ENCODE results near the gene CENPV. TPM values are rescaled to one million over a fixed set of nuclear protein-coding genes. Genes with fewer than 3 reads are reported as not detected.

Gene CENPV
- total RNA-seq, 1 donor from 2014 or later, result 8.2 TPM

DNA sequence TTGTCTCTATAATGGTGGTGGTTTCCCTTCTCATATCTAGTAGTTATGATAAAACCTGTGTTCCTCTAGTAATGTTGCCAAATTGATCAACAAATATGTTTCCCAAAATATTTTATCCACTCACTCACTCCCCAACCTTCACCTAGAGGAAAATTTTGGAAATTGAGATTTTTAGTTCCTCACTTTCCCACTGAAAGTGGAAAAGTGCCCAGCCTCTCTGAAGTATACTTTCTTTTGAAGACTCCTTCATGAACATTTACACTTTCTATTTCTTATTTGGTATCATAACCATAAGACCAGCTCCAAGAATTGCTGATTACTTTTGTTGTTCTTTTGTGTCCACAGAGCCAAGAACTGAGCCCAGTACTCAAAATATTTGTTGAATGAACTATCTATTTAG lies 5.1 kb upstream of the CENPV start:
- DNase-seq, result no peak

DNA sequence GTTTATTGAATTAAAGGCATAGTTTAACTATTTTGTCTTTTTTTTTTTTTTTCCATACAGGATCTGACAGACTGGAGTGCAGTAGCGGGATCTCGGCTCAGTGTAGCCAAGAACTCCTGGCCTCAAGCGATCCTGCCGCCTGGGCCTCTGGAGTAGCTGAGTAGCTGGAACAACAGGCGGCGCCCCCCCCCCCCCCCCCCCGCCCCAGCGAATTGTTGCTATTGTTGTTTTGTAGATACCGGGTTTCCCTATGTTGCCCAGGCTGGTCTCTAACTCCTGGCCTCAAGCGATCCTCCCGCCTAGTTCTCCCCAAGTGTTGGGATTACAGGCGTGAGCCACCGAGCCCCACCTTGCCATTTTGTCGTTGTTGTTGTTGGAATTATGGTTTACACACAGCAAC lies 1.3 kb upstream of the CENPV start:
- DNase-seq, result no peak

DNA sequence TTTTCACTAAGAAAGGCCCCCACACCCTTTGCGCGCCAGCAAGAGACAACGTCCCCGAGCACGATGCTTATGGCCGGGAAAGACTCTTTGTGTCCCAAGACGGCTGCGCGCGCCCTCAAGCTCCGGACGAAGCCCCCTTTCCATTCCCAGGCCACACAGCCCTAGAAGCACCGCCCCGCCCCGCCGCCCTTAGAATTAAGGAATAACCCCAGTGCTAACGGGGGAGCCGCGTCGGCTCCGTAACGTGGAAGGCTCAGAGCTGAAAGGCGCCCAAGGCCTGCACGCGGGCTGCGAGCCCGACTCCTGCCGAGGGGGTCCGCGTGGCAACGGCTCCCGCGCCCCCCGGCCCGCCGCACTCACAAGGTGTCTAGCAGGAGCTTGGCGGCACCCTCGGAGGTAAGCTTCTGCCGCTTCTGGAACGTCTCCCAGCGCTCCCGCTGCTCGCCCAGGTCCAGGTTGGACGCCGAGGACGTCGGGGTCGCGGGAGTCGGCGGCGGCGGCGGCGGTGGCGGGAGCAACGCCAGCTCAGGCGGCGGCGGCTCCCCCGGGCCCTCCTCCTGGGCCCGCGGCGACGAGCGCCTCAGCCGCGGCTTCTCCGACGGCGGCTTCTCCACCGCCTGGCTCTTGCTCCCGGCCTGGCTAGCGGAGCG lies 477 bp downstream of the CENPV start:
- no peak for DNase-seq

DNA sequence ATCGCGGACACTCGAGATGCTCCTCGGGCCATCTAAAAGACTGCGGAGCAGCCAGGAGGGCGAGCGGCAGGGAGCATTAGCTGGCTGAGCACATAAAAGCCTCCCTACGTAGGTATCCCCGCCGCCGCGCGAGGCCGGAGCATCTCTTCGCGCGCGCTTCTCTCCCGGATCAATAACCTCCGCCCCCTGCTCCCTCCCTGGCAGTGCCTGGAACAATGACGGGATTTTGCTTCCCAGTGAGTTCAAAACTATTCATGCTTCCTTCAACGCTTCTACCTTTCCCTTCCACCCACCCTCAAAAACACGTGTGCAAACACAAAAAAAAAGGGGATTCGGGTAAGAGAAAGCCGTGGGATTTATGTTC lies 984 bp downstream of the CENPV start:
- DNase-seq, result peak; percentile 46

DNA sequence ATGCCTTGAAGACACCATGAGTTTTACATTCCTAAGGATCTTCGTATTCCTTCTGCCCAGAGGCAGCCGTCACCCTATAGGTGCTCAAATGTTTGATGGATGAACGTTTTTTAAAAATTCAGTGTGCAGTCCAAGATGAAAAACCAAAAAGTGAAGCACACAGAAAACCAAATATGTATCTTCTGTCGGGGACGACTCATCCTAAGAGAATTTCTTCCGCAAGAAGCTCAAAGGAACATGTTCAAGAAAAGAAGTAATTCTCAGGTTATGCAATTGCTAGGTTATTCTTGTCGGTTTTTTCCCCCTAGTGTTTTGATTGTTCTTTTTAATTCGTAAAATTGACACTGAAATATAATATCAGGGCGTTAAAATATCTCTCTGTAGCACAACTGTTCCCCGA lies 1.4 kb downstream of the CENPV start:
- no peak for DNase-seq

DNA sequence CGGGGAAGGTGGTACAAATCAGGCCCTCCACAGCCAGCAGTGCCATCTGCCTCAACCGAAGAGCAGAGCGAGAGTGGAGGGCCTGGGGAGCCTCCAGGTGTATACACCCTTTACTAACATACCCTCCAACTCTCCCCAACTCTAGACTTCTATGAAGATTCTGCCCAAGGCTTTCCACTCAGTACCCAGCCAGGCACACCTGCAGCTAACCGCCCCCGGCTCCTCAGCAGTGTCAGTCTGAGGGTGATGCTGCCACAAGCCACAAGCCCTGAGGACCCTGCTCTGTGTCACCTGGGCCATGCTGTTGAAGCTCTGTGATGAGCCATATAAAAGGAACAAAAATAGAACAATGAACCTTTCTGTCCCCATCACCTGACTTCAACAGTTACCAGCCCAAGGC lies 3.8 kb downstream of the CENPV start:
- no peak for DNase-seq

DNA sequence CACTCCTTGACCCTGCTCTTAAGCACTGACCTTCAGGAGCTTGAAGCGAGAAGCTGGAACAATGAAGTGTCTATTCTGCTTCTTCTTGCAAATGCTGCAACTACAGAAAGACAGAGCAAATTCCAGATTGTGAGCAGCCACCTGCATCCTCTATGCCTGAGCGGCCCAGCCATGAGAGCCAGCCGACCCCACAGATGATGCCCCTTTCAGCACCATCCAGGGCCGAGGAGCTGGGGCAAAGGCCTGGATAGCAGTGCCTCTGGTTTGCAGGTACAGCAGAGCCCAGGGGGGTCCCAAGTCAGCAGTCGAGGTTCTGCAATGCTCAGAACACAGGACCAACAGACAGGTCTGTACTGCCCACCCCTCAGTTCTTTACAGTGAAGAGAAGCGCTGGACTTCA lies 4.7 kb downstream of the CENPV start:
- DNase-seq, result no peak

DNA sequence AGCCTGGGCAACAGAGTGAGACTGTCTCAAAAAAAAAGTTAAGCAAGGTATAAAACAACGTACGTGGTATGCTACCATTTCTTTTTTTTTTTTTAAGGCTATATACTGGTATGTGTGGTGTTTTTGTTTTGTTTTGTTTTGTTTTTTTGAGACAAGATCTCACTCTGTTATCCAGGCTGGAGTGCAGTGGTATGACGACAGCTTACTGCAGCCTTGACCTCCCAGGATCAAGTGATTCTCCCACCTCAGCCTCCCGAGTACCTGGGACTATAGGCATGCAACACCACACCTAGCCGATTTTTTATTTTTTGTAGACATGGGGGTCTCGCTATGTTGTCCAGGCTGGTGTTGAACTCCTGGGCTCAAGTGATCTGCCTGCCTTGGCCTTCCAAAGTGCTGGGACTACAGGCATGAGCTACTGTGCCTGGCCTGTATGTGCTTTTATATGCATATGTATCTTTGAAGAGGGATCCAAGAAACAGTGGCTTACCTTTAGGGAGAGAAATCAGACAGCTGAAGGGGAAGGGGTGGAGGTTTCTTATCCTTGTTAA lies 6.5 kb downstream of the CENPV start:
- no peak for DNase-seq

DNA sequence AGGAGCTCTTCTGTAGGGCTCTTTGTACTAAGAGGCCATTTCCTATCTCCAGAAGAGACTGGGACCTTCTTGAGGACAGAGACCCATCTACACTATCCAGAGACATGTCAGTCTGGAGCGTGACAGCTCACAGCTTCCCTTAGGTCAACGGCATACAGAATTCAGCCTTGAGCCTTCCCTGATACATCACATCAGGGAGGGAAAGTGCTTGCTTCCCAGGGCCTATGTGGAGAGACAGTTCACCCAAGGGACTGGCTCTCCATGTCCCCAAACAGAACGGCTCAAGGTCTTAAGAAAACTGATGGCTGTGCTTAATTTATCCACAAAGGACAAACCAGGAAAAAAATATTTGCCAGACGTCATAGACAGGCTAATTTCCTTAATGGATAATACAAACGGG lies 7.7 kb downstream of the CENPV start:
- no peak for DNase-seq

DNA sequence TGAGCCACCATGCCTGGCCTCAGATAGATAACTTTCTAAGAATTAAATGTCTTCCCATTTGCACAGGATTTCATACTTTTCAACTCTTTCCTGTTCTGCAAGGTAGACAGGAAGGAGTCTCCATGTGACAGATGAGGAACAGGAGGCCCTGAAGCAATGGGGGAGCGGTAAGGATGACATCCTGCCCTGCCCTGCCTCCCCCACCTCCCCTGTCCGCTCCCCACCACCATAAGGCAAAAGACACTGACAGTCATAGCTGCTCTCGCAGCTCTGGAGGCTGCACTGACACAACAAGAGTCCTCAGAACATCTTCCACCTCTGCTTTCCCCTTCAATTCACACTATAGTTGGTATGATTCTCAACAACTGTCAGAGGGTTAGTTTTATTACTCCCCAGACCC lies 9.7 kb downstream of the CENPV start:
- no peak for DNase-seq

DNA sequence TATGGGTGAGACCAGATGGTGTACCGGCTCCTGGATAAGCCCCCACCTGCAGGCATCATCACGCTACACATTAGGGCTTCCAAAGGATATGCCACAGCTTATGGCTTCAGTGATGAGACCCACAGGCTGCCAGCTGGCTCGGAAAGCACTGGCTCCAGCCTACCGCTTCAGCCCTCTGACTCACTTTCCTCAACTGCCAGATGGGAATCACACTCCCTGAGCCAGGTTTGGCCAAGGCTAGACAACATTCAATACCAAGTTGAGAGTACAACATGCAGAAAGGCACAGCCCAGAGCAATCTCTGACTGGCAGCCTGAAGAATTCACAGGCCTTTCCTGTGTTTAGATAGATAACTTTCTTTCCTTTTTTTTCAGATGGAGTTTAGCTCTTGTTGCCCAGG lies 10.3 kb downstream of the CENPV start:
- peak; percentile 73 for DNase-seq

DNA sequence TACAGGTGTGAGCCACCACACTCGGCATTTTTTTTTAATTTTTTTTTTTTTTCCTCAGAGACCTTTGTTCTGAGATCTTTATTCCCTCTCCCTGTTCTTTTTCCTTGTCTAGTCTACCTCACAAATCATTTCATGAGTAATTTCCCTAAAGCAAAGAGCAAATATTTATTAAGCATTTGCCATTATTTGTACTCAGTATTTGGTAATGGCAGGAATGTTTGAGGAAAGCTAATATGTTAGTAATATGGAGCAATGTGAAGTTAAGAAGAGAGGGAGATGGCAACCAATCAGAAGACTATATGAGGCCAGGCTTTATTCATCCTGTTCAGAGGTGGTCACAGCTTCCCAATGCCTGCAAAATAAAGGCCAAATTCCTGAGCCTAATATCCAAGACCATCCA lies 13.3 kb downstream of the CENPV start:
- DNase-seq, result no peak

DNA sequence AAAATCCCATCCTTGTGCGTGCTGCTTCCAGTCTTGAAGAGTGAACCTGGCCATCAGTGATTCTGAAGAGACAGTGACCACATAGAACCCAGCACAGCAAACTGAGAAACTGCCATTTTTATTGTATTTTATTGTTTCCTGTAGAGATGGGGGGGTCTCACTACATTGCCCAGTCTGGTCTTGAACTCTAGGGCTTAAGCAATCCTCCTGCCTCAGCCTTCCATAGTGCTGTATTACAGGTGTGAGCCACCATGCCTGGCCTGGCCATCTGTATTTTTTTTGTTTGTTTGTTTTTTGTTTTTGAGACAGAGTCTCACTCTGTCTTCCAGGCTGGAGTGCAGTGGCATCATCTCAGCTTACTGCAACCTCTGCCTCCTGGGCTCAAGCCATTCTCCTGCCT lies 13.9 kb downstream of the CENPV start:
- no peak for DNase-seq

DNA sequence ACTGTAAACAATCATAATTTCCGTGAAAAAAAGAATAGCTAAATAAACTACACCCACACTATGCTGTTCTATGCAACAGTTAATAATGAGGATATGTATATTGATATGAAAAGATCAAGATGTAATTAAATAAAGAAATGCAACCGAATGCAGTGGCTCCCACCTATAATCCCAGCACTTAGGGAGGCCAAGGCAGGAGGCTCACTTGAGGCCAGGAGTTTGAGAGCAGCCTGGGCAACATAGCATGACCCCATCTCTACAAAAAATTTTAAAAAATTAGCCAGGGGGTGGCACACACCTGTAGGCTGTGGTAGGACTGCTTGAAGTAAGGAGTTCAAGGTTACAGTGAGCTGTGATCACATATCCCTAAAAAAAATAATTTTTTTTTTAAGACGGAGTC lies 14.9 kb downstream of the CENPV start:
- DNase-seq, result no peak

DNA sequence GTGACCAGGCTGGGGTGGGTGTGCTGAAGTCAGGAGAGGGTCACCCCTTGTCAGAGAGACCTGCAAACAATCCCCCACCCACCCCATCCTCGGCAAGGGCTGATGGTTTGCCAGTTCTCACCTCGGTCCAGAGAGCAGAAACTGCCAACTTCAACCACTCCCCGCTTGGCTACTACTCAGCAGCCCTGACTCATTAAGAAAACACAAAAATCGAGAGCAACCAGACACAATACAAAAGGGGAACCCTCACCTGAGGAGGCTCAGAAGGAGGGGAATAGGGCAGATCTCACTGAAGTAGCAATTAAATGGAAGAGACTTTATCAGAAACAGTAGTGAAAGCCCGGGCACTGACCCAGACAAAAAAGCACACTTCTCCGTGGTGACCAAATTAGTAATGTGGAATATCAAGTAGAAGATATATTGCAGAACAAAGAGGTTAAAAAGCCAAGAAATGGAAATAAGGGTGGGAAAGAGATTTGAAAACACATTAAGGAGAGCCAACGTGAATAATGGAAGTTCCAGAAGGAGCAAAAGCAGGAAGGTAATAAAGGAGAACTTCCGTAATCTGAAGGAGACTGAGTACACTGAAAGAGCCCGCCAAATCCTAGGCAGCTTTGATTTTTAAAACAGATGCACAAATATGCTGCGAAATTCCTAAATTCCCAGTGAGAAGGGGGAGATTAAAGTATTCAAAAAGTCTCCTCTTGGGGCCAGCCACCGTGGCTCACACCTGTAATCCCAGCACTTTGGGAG lies 23.6 kb downstream of the CENPV start:
- peak; percentile 40 for DNase-seq

DNA sequence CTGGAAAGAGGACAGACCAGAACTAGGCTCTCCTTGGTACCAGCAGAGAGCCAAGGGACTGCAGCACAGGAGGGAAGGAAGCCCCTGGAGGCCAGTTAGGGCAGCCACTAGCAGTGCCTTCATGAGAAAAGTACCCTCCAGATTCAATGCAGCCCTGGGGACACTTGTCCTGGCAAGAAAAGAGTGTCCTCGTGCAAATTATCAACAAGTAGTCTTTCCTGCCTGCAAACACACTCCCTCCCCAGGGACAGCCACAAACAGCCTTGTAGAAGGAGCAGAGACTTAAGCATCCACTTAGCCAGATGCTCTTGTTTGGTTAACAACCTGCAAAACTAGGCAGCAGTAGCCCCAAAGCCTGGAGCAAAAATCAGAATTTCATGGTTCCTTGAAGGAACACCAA lies 24.3 kb downstream of the CENPV start:
- DNase-seq, result no peak

DNA sequence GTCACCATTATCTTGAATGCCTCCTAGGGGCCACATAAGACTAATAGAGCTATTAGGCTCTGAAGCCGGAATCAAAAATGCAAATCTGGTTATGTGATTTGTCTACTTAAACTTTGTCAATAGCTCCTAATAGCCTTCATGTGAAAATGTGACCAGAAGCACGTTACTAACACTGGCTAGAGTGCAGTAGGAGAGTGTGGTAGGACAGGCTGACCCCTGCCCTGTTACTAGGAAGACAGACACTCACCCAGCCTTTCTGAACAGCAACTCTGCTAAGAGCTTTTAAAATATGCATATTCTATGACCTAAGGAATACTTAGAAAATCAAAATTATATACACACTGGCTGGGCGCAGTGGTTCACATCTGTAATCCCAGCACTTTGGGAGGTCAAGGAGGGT lies 26.3 kb downstream of the CENPV start:
- no peak for DNase-seq

DNA sequence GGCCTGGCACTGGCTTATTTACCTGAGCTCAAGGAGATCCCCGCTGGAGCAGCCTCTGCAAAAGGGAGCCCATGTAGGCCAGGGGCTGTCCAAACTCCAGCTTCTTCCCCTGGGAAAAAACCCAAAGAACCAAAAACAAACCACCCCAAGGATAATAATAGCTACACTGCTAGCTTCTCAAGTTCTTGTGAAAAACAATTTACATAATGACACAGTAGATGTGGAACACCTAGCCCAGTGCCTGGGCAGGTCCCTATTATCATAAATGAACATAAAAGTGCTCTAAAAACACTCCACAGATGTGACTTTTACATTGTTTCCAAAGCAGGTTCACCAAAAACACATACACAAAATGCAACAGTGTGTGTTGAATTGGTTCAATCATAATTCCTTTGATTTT lies 27.3 kb downstream of the CENPV start:
- DNase-seq, result no peak

DNA sequence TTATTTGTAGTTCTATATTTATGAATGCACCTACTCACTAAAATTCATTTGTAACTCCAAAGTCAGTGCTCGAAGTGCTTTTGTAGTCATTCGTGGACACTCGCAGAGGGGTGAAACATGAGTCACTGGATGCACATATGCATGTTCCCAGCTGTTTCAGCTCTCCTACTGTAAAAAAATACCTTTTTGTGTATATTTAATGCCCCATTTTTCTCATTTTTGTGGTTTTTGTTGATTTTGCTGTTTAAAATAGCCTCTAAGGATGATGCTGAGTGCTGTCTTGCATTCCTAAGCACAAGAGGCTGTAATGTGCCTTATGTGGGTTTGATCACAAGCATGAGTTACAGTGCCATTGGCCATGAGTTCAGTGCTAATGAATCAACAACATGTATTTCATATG lies 30.6 kb downstream of the CENPV start:
- DNase-seq, result no peak

DNA sequence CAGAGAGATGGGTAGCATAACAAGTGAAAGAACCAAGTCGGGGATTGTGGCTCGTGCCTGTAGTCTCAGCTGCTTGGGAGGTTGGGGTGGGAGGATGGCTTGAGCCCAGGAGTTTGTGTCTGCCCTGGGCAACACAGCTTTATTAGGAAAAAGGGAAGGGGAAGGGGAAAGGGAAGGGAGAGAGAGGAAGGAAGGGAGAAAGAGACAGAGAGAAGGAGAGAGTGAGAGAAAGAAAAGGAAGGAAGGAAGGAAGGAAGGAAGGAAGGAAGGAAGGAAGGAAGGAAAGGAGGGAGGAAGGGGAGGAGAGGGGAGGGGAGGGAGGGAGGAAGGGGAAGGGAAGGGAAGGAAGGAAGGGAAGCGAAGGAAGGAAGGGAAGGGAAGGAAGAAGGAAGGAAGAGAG lies 33.3 kb downstream of the CENPV start:
- no peak for DNase-seq

DNA sequence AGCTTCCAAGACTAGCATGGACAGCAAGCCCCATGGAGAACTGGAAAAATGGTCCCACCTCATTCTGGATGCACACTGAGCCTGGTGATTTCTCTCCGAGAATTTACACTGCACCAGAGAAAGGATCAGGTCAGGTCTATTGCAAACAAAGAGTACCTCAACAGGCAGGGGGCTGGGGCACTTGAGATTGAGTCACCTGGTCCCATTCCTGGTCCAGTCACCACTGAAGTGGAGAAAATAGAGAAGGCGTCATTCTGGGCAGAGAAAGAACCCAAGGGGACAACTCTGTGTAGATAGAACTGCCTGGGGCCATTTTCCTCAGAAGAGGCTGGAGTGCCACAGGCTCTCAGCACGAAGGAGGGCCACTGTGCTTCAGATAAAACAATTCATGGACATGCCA lies 38.4 kb downstream of the CENPV start:
- DNase-seq, result no peak

DNA sequence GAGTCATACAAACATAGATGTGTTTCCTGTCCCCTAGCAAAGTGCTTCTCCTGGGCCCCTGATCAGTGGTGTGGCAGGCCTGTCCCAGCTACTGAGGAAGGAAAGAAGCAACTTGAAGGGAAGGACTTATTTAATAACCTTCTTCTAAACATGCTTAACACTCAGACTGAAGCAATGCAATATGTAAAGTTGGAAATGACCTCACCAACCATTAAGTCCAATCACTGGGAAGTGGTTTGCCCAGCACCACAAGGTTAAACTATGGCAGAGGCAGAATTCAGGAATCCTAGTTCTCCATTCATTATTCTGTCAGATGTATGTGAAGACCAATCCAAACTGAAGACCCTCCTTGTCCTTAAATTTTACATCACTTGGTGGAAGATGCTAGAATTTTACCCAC lies 39.1 kb downstream of the CENPV start:
- DNase-seq, result no peak

DNA sequence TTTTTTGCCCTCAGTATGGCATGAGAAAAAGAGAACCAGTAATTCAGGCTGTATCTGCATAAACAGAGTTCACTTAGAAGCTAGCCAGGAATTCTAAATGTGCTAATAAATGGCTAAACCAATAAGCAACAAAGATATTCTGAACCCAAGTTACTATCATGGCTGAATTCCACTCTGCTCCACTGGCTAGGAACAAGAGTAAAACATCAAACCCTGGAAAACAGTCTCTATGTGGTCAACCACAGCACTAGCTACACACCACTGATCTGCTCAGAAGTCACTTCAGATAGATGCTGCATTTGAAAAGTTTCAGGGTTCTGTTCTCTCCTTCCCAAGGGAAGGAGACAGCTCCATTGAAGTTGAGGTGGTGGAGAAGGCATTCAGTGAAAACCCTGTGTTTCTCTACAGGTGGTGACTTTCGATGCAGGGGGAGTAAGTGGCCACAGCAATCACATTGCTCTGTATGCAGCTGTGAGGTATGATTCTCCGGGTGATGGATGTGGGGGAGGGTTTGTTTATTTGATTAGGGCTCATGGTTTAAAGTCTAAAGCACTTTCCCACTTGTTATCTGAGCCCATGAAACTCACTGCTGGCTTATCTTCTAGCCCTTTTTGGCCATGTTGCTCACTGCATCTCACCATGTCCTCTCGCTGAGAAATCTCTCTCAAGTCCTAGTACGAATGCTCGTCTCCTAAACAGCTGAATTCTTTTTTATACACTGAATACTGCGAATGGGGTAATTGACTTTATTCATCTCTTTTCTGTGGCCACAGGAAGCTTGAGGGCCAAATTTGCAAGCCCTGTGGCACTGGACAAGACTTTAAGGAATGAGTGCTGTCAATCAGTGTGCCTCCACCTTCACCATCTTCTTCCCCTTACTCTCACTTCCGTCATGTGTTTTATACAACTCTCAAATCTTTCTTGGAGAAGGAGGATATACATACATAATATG lies 39.9 kb downstream of the CENPV start:
- no peak for DNase-seq
